Stimulated activated CD8-positive, alpha-beta memory T cell treated with anti-CD3 and anti-CD28 coated beads, Interleukin-7, amount 100 ng/mL, for 24 hours (primary cell): ENCODE results near the gene CDR2L.
"Not testable (repeated sequence)": the region's sequence is repeated elsewhere in the genome, so short reads cannot be mapped to it uniquely, and the experiment has no call there.

Experiments
- DNase-seq: peaks from one replicate; pipeline ENCODE4 v3.0.0-alpha.2; 2020; ENCODE audit warnings: low read depth

The CDR2L gene

GRCh38 chr17:74981979-74982662, 5.3 kb upstream of the CDR2L start:
- peak; percentile 46 for DNase-seq

GRCh38 chr17:74982663-74983313, 4.6 kb upstream of the CDR2L start:
- DNase-seq: not testable (repeated sequence)

- DNase-seq: no peak
Observed at GRCh38 chr17:74986206-74986576, 1.2 kb upstream of the CDR2L start.

- DNase-seq: no peak
Observed at GRCh38 chr17:74987909-74988711, 678 bp downstream of the CDR2L start.

GRCh38 chr17:74990581-74991105, 3.2 kb downstream of the CDR2L start:
- no peak for DNase-seq

GRCh38 chr17:74992223-74992622, 4.8 kb downstream of the CDR2L start:
- DNase-seq: no peak

- no peak for DNase-seq
Observed at GRCh38 chr17:74994440-74994839, 7.0 kb downstream of the CDR2L start.

- DNase-seq: no peak
Observed at GRCh38 chr17:74995847-74996246, 8.4 kb downstream of the CDR2L start.

GRCh38 chr17:74998783-74999182, 11.4 kb downstream of the CDR2L start:
- DNase-seq: no peak

- DNase-seq: no peak
Observed at GRCh38 chr17:74999523-74999922, 12.1 kb downstream of the CDR2L start.

GRCh38 chr17:75001915-75002843, 14.7 kb downstream of the CDR2L start:
- DNase-seq: no peak

- no peak for DNase-seq
Observed at GRCh38 chr17:75003070-75003956, 15.9 kb downstream of the CDR2L start.

- DNase-seq: no peak
Observed at GRCh38 chr17:75003957-75004355, 16.5 kb downstream of the CDR2L start.

- DNase-seq: no peak
Observed at GRCh38 chr17:75004371-75004770, 16.9 kb downstream of the CDR2L start.

GRCh38 chr17:75005291-75005690, 17.9 kb downstream of the CDR2L start:
- no peak for DNase-seq

- not testable (repeated sequence) for DNase-seq
Observed at GRCh38 chr17:75006084-75006483, 18.7 kb downstream of the CDR2L start.

- no peak for DNase-seq
Observed at GRCh38 chr17:75006653-75007052, 19.2 kb downstream of the CDR2L start.

GRCh38 chr17:75008373-75008772, 20.9 kb downstream of the CDR2L start:
- DNase-seq: no peak

- DNase-seq: no peak
Observed at GRCh38 chr17:75009139-75009724, 21.8 kb downstream of the CDR2L start.

GRCh38 chr17:75010683-75011400, 23.4 kb downstream of the CDR2L start:
- no peak for DNase-seq
